KOPT-K1 (cell line): Measurements from ENCODE around the gene RIPK4.
A peak's percentile ranks its signal among the peaks of the same experiment; 100 is the strongest.

ENCODE experiments used
- H3K27ac ChIP-seq: fragments of 200-600 bp; sonication (generic); 2 replicates; pipeline ENCODE4 v1.5.1; 2016; ENCODE audit warnings: antibody characterized with exemption, mild to moderate bottlenecking, low read depth, low read length; ENCODE audit not compliant: poor library complexity, severe bottlenecking
- H3K36me3 ChIP-seq: fragments of 200-600 bp; sonication (generic); 2 replicates; pipeline ENCODE4 v1.5.1; 2017; ENCODE audit warnings: antibody characterized with exemption, mild to moderate bottlenecking, low read length, moderate library complexity; ENCODE audit not compliant: insufficient read depth
- H3K9me3 ChIP-seq: fragments of 200-600 bp; sonication (generic); 2 replicates; pipeline ENCODE4 v1.5.1; 2017; ENCODE audit warnings: antibody characterized with exemption, low read length, mild to moderate bottlenecking; ENCODE audit not compliant: insufficient read depth, poor library complexity, severe bottlenecking

Gene RIPK4

DNA sequence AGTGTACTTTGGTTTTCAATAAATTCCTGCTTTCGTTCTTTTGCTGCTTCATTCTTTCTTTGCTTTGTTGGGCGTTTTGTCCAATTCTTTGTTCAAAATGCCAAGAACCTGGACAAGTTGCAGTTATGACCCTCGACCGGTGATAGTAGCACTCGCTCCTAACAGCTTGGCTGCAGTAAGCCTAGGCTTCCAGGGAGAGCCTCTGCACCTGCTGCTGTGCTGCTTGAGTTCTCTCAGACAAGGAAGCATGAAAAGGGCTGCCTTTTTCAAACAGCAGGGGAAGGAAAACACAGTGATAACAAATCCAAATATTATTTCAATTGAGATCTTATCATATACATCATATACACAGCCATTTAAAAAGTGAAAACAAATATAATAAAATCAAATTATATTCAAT is 12.8 kb upstream of the RIPK4 start:
- Histone ChIP-seq H3K36me3 (no peaks in the 10 kb centered on the region), H3K9me3 (no peaks in the 10 kb centered on the region), H3K27ac (no peak overlapping the region)

DNA sequence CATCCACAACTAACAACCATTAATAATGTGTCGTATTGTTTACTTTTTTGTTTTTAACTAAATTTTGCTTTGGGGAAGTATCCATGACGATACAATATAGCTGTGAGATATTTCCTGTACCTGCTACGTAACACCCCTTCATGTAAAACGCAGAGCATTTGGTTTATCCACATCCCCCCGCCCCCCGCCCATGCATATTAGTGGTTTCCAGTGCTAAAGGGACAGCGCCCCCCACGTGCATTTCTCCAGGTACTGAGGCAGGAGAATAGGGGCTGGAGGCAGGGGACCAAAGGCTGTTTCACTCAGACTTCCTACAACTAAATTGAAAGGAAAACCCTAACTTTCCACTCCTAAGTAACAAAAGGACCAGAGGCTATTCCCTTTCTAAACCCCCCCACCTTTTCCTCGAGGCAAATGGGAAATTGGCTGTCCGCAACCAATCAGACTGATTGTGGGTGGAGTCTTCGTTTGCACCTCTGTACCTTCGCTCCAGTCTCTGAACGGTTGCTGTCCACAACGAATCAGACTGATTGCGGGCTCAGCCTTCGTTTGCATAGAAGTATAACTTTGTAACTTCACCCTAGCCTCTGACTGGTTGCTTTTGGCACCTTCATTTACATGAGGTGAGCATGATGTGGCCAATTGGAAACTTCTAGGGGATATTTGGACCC is 12.2 kb upstream of the RIPK4 start:
- H3K36me3 ChIP-seq: no peaks in the 10 kb centered on the region
- no peaks in the 10 kb centered on the region for H3K9me3 ChIP-seq
- no peak overlapping the region for H3K27ac ChIP-seq

DNA sequence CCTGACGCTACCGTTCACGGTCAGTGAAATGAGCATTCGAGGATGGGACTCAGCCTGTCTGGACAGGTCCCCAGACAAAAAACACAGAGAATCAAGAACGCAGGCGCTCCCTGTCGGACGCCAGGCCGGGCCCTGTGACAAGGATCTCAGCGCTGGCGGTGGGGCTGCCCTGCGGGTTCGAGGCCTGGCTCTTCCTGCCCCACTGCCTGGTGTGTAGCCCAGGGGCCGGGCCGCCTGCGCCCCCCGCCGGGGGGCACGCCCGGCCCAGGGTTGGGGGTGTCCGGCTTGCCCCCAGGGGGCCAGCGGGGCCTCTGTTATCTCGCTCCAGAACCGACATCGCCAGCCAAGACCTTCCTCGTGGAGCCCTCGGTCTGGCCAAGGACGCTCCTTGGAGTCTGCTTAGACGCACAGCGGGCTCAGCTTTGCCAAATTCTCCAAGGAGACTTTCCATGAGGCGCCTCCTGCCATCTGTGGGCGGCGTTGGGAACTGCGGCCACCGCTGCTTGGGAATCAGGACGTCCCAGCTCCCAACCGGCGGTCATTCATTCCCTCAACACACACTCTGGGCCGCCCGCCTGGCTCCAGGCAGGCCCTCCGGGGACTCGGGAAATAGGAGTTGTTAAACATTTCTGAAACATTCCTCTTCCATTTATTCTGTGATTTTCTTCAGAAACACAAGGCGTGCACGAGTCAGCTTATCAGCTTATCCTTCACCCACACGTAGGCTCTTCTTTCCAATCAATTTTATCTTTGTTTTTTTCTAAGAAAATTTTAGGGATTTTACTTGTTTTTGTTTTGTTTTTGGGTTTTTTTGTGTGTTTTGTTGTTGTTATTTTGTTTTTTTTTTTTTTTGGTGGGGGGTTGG is 11.3 kb upstream of the RIPK4 start:
- Histone ChIP-seq H3K36me3 (no peaks in the 10 kb centered on the region), H3K27ac (no peak overlapping the region), H3K9me3 (no peaks in the 10 kb centered on the region)

DNA sequence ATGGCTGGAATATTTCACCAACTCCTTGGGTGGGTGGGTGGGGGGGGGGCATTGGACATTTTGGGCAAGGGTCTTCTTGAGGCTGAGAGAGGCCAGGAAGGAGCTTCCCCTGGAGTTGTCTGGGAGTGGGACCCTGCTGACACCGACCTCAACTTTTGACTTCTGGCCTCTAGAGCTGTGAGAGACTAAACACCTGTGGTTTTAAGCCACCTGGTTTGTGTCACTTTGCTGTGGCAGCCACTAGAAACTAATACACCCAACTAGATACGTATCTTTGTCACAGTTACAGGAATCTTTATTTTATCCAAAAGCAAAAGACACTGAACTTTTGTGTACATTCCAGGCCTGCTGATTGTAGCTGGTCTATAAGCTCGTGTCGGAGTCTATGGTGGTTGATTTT is 9.9 kb upstream of the RIPK4 start:
- H3K36me3 ChIP-seq: no peaks in the 10 kb centered on the region
- H3K27ac ChIP-seq: peak overlapping the region; percentile 26
- no peaks in the 10 kb centered on the region for H3K9me3 ChIP-seq

DNA sequence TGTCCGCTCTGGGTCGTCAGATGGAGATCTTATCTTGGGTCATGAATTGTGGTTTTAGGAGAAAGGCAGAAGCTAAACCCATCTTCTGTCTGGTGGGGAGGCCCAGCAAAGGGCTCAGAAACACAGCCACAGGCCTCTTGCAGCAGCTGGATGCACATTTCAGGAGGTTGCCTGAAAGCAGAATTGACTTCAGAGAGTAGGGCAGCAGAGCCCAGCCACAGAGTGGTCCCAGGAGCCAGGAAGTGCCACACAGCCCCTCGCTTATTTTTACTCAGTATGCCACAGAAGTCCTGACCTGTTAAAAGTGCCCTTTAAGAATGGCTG is 8.3 kb upstream of the RIPK4 start:
- H3K9me3 ChIP-seq: no peaks in the 10 kb centered on the region
- H3K36me3 ChIP-seq: no peaks in the 10 kb centered on the region
- H3K27ac ChIP-seq: peak overlapping the region; percentile 60

DNA sequence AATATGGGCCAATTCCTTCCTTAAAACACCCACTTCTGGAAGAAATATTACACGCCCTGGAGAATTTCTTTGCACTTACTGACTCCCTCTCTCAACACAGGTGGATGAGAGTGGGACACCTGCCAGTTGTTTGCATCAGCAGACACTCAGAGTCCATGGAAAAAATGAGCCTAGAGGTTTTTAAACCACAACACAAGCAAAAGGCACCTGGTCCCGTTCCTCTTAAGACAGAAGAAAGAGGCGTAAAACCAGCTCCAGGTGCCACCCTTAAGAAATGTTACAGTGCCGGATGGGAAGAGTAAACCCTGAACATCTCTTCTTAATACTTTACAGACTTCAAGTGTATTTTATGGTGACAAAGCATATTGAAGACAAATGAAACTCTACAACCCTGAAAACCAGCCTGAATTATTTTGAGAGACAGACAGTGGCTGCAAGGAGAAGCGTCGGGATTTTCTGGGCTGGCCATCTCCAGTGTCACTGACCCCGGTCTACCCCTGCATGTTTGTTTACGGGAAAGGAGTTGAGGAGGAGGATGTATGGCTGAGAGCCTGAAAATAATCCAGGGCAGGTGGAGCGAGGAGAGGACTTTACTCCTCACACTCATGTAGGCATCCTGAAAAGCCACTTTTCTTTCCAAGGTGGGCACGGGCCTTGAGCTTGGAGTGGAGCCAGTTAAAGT is 7.8 kb upstream of the RIPK4 start:
- Histone ChIP-seq H3K27ac (peak overlapping the region; percentile 60), H3K9me3 (no peaks in the 10 kb centered on the region), H3K36me3 (no peaks in the 10 kb centered on the region)

DNA sequence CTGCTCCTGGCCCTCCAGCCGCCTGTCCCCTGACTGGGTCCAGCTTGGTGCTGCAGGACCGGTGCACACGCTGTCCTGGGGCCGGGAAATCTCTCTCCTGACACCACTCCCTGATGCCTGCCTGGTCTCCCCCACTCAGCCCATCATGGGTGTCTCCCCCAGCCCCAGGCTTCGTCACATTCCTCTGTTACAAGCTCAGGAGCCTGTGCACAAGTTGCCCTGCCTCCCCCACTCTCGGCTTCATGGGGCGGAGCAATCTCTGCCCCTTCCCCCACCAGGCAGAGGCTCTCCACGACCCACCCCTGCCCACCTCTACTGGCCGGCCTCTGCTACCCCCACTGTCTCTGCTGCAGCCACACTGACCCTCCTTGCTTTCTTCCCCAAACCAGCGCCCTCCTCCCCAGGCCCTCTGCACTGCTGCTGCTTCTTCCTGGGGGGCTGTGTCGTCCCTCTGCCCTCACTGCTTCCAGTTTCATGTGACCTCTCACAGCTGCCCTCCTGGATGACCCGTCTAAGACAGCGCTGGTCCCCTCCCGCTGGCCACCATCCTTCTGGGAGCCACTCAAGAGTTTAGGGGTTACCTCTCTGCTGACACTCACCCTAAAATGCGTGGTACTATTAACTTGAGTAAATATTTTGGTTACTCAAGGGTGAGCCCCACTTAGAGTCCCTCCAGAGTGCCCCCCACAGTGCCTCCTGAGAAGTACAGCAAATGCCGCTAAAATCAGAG is 5.7 kb upstream of the RIPK4 start:
- H3K27ac ChIP-seq: no peak overlapping the region

DNA sequence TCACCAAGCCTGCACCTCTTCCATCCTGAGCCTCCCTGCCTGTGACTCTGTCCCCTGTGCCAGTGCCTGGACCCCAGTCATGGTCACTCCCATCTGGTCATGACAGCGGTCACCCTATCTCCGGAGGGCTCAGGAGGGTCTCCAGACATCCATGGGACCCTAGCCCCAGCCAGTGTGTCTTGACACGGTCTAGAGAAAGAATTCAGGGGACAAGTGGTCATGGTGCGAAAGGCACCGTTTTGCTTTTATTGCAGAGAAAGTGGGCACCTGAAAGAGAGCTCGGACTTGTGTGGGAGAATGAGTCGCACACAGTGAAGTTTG is 4.7 kb upstream of the RIPK4 start:
- Histone ChIP-seq H3K9me3 (no peaks in the 10 kb centered on the region), H3K27ac (no peak overlapping the region), H3K36me3 (no peaks in the 10 kb centered on the region)

More for the DNA sequence above, 5.7 kb upstream of the RIPK4 start:
- Histone ChIP-seq H3K36me3 (no peaks in the 10 kb centered on the region), H3K9me3 (no peaks in the 10 kb centered on the region)

DNA sequence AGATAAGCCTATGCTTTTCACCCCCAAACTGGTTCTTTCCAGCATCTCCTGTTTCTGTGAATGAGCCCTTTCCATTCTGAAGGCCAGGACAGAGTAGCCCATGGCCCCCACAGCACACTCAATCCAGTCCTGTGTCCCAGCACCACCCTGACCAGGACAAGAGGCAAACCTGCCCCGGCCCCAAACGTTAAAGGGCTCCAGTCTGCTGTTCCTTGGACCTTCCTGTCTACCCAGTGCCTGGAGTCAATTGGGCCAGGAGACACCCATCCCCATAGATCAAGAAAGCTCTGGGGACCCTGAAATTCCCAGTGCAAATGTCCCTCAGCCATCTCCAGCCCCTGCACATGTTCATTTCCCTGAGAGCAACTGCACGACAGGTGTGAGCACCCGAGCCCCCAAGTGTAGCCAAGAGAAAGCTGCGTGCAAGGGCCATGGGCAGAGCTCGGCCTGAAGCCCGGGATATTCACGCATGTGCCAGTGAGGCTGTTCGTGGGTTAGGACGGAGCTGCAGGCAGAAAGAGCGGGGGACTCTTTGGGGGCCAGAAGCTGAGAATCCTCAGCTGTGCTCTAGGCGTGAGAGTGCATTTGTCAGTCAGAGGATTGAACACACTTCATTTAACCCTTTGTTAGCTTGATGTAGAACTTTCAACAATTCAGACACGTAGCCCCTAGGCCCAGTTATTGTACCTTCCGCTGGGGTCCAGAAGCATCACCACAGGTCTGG is 4.2 kb upstream of the RIPK4 start:
- H3K9me3 ChIP-seq: no peaks in the 10 kb centered on the region
- H3K27ac ChIP-seq: no peak overlapping the region
- no peaks in the 10 kb centered on the region for H3K36me3 ChIP-seq

DNA sequence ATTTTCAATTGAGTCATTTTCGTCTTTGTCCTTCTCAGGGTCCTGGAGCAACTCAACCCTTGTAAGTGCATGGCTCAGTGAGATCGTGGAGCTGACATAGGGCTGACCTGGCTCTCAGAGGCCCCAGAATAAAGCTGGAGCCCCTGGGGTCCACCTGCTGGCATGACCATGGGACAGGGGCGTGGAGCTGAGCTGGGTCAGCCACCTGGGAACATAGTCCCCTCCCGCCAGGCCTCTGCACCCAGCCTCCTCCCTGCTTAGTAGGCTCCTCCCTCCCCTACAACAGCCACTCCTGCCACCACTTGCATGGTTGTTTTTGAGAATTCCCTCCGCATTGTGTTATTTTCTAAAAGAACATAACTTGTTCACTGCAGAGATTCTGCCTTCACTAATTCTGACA is 3.1 kb upstream of the RIPK4 start:
- Histone ChIP-seq H3K36me3 (no peaks in the 10 kb centered on the region), H3K9me3 (no peaks in the 10 kb centered on the region), H3K27ac (no peak overlapping the region)

DNA sequence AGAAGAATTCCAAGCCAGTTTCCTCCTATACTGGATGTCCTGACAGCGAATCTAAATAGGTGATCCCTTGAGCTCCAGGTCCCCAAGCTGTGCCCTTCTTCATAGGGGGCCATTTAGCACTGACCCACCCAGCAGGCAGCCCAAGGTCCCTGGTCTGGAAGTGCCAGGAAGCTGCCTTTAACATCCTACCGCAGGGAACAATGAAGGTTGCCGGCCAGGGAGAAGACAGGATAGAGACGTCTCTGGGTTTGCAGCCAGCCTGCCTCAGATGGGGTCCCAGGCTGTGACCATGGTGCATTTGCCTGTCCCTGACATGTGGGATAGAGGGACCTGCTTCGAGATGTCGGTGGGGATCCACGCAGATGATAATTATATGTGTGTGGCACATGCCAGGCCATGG is 2.7 kb upstream of the RIPK4 start:
- Histone ChIP-seq H3K9me3 (no peaks in the 10 kb centered on the region), H3K27ac (no peak overlapping the region), H3K36me3 (no peaks in the 10 kb centered on the region)

DNA sequence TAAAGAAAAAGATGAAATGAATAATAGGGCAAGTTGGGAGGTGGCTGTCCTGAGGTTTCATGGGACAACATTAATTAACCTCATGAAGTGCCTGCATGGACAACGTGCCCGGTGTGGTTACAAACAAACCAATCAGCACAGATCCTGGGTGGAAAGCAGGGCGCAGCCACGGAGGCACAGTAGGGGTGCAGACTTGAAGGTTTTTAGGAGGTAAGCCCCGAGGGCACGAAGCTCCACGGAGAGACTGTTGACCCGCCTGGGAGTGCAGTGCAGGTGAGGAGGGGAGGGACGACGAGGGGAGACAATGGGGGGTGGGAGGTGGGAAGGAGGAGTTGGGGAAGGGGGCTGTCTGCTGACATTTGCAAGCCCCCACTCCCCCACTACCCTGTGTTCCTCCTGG is 2.3 kb upstream of the RIPK4 start:
- no peaks in the 10 kb centered on the region for H3K36me3 ChIP-seq
- no peaks in the 10 kb centered on the region for H3K9me3 ChIP-seq
- no peak overlapping the region for H3K27ac ChIP-seq

DNA sequence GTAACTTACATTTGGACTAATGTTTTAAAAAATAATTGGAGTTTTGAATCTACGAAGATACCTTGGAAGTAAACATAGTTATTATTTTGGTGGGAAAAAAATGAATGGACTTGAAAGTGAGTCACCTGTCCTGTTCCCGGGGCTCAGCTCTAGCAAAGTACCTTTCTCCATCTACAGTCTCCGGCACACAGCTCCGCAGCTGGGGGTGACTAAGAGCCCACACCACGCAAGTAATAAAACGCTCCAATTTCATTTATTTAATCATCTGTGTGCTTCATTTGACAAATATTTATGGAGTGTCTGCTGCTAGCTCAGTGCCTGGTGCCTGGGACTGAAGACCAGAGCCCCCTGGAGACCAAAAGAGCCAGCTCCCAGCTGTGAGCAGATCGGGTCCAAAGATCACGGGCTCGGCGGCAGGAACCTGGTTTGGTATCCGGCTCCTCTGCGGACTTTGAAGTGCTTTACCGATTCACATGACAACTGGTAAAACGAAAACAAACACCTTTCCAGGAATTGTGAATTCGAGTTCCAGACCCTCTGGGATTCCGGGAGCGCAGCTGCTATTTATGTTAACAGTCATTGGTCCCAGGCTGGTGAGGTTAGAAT is 1.7 kb upstream of the RIPK4 start:
- Histone ChIP-seq H3K36me3 (no peaks in the 10 kb centered on the region), H3K27ac (peak overlapping the region; percentile 41), H3K9me3 (no peaks in the 10 kb centered on the region)

DNA sequence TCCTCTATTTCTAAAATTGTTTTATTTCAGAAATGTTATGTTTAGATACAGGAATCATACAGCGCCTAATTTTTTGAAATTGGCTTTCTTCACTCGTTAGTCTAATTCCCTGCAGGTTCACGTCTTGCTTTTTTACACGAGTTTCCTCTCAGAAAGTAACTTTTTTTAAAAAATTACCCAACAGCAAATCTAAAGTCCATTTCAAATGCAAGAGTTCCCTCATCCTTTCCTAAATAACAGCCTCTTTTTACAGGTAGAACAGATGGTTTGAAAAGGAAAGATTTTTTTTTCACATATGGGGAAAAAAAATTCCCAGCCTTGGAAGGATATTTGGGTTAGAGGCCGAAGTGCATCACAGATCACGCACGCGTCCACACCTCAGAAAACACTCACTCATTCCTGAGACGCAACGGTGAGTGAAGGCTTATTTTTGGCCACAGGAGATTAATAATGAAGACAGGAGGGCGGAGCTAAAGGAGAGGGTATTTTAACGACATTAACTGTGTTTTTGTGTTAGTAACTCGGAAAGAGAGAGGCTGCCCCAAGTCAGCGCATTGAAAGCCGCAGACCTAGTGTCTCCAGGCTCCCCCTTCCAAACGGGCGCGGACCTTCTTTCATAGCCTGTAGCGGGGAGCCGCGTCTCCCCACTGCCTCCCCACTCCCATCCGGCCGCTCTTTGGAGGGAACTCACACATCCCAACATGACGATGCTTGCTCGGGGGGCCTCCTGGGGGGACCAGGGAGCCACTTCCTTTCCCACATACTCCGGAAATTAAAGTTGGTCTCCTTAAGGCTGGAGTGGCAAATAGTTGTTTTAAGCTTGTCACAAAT is 969 bp upstream of the RIPK4 start:
- Histone ChIP-seq H3K9me3 (no peaks in the 10 kb centered on the region), H3K27ac (peak overlapping the region; percentile 41), H3K36me3 (no peaks in the 10 kb centered on the region)
